HEK293T (cell line): ENCODE measurements around the gene YPEL1.

Experiments used
- ARNT ChIP-seq: fragments of 450-650 bp; IDR thresholded peaks from 2 replicates; pipeline ENCODE4 v1.6.1; 2017; ENCODE audit warnings: mild to moderate bottlenecking
- BHLHE40 ChIP-seq: fragments of 450-650 bp; IDR thresholded peaks from 2 replicates; pipeline ENCODE4 v1.6.1; 2016; ENCODE audit warnings: mild to moderate bottlenecking, moderate library complexity, borderline replicate concordance
- CTBP1 ChIP-seq: fragments of 450-650 bp; IDR thresholded peaks from 2 replicates; pipeline ENCODE4 v1.6.1; 2016; ENCODE audit warnings: borderline replicate concordance
- ELF4 ChIP-seq: fragments of 450-650 bp; IDR thresholded peaks from 2 replicates; pipeline ENCODE4 v1.6.1; 2017; ENCODE audit warnings: antibody characterized with exemption
- FOXA1 ChIP-seq: fragments of 450-650 bp; IDR thresholded peaks from 2 replicates; pipeline ENCODE4 v1.6.1; 2016; ENCODE audit warnings: mild to moderate bottlenecking
- FOXK2 ChIP-seq: fragments of 450-650 bp; IDR thresholded peaks from 2 replicates; pipeline ENCODE4 v1.6.1; 2016; ENCODE audit warnings: mild to moderate bottlenecking
- FOXM1 ChIP-seq: fragments of 450-650 bp; IDR thresholded peaks from 2 replicates; pipeline ENCODE4 v1.6.1; 2017; ENCODE audit warnings: mild to moderate bottlenecking, borderline replicate concordance
- HDGF ChIP-seq: fragments of 450-650 bp; IDR thresholded peaks from 2 replicates; pipeline ENCODE4 v1.6.1; 2017; ENCODE audit warnings: antibody characterized with exemption, borderline replicate concordance
- L3MBTL2 ChIP-seq: fragments of 450-650 bp; conservative IDR thresholded peaks from 2 replicates; pipeline ENCODE4 v1.6.1; 2016; ENCODE audit warnings: mild to moderate bottlenecking
- NFRKB ChIP-seq: fragments of 450-650 bp; IDR thresholded peaks from 2 replicates; pipeline ENCODE4 v1.6.1; 2016; ENCODE audit warnings: mild to moderate bottlenecking, moderate library complexity
- SP1 ChIP-seq: fragments of 450-650 bp; IDR thresholded peaks from 2 replicates; pipeline ENCODE4 v1.6.1; 2017
- SUZ12 ChIP-seq: fragments of 450-650 bp; IDR thresholded peaks from 2 replicates; pipeline ENCODE4 v1.6.1; 2016; ENCODE audit warnings: mild to moderate bottlenecking
- TARDBP ChIP-seq: fragments of 450-650 bp; IDR thresholded peaks from 2 replicates; pipeline ENCODE4 v1.6.1; 2016
- ZNF384 ChIP-seq: fragments of 450-650 bp; IDR thresholded peaks from 2 replicates; pipeline ENCODE4 v1.6.1; 2016

DNA sequence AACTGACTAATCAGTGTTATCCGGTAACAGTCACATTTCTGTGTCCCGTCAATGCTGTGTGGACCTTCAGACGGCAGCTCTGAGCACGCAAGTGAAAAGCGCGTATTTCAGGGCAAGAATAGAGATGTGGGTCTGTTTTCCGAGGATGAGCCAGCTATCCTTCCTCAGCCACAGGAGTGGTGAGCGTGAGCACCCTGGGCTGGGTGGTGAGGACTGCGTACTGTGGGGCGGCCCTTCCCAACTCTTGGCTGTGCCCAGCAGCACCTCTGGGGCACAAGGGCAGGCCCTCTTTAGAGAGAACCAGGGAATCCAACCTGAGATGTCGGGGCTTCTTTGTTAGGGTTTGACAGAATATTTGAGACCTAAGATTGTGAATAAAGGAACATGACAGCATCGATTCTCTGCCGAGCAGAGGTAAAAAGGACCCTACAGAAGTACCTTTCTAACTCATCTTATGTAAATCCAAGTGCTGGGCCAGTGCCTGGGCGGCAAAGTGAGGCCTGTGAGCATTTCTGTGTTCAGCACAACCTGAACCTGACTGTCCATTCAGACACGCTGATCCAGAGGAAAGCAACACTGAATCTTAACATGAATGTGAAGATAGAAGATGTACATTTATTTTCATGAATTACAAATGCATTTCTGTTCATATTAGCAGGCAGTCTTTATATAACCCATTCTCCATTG, 26.5 kb upstream of the YPEL1 start:
- TF ChIP-seq BHLHE40 (no peak), FOXM1 (no peak), HDGF (no peak), FOXA1 (no peak), SP1 (no peak), ZNF384 (no peak), SUZ12 (no peak), FOXK2 (no peak), ELF4 (no peak), TARDBP (no peak), NFRKB (no peak), CTBP1 (no peak), ARNT (no peak), L3MBTL2 (no peak)
